Neural cell (in vitro differentiated cells): ENCODE results near the gene OSBP2.

Experiments
- EP300 ChIP-seq: fragments of 450-650 bp; conservative IDR thresholded peaks from 2 replicates; pipeline ENCODE4 v1.6.1; 2014; ENCODE audit warnings: antibody characterized with exemption, mild to moderate bottlenecking, moderate library complexity; ENCODE audit not compliant: poor library complexity, severe bottlenecking
- MXI1 ChIP-seq: fragments of 450-650 bp; conservative IDR thresholded peaks from 2 replicates; pipeline ENCODE4 v1.6.1; 2014; ENCODE audit warnings: antibody characterized with exemption, mild to moderate bottlenecking; ENCODE audit not compliant: poor library complexity, severe bottlenecking
- POLR2AphosphoS5 ChIP-seq: IDR thresholded peaks from 2 replicates; pipeline ENCODE4 v1.6.1; 2012
- RAD21 ChIP-seq: fragments of 450-650 bp; conservative IDR thresholded peaks from 2 replicates; pipeline ENCODE4 v1.6.1; 2014; ENCODE audit warnings: antibody characterized with exemption, mild to moderate bottlenecking, moderate library complexity
- TF ChIP-seq, protein P1 (sequence below): fragments of 450-650 bp; IDR thresholded peaks from 2 replicates; pipeline ENCODE4 v1.5.1; 2014; ENCODE audit warnings: antibody characterized with exemption, mild to moderate bottlenecking, moderate library complexity; ENCODE audit not compliant: poor library complexity, severe bottlenecking

GRCh38 chr22:30883586-30884145 lies 189.0 kb downstream of the OSBP2 start:
- TF ChIP-seq POLR2AphosphoS5, result no peak
- TF ChIP-seq, protein P1, sequence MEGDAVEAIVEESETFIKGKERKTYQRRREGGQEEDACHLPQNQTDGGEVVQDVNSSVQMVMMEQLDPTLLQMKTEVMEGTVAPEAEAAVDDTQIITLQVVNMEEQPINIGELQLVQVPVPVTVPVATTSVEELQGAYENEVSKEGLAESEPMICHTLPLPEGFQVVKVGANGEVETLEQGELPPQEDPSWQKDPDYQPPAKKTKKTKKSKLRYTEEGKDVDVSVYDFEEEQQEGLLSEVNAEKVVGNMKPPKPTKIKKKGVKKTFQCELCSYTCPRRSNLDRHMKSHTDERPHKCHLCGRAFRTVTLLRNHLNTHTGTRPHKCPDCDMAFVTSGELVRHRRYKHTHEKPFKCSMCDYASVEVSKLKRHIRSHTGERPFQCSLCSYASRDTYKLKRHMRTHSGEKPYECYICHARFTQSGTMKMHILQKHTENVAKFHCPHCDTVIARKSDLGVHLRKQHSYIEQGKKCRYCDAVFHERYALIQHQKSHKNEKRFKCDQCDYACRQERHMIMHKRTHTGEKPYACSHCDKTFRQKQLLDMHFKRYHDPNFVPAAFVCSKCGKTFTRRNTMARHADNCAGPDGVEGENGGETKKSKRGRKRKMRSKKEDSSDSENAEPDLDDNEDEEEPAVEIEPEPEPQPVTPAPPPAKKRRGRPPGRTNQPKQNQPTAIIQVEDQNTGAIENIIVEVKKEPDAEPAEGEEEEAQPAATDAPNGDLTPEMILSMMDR, result no peak
- no peak for TF ChIP-seq MXI1
- no peak for TF ChIP-seq EP300
- TF ChIP-seq RAD21, result no peak
